Mesendoderm (in vitro differentiated cells): ENCODE measurements around the gene PSD2.

Experiments
- DNase-seq: peaks from one replicate; pipeline ENCODE4 v3.0.0; 2013
- H2AK5ac ChIP-seq: 2 replicates; pipeline ENCODE4 v1.6.1; 2013; ENCODE audit warnings: low read length, inconsistent platforms
- H2BK120ac ChIP-seq: 2 replicates; pipeline ENCODE4 v1.6.1; 2013; ENCODE audit warnings: low read depth, mild to moderate bottlenecking, low read length, moderate library complexity, mixed read lengths
- H2BK15ac ChIP-seq: replicated peaks from 2 replicates; pipeline ENCODE4 v1.6.1; 2013; ENCODE audit warnings: low read depth, mild to moderate bottlenecking, moderate library complexity
- H2BK5ac ChIP-seq: 2 replicates; pipeline ENCODE4 v1.6.1; 2013; ENCODE audit warnings: low read length, inconsistent platforms
- H3K18ac ChIP-seq: 2 replicates; pipeline ENCODE4 v1.6.1; 2013; ENCODE audit warnings: mild to moderate bottlenecking, low read length, mixed read lengths
- H3K23ac ChIP-seq: one replicate; pipeline ENCODE4 v1.6.1; 2013; ENCODE audit warnings: low read length
- H3K27ac ChIP-seq: 2 replicates; pipeline ENCODE4 v1.5.1; 2013; ENCODE audit warnings: low read depth, mild to moderate bottlenecking, inconsistent platforms, low read length, moderate library complexity
- H3K27me3 ChIP-seq: 2 replicates; pipeline ENCODE4 v1.6.1; 2013; ENCODE audit warnings: low read length, control low read depth, mild to moderate bottlenecking, inconsistent platforms; ENCODE audit not compliant: insufficient read depth, poor library complexity
- H3K36me3 ChIP-seq: 2 replicates; pipeline ENCODE4 v1.6.1; 2013; ENCODE audit warnings: low read length, inconsistent platforms; ENCODE audit not compliant: control insufficient read depth, insufficient read depth
- H3K4ac ChIP-seq: one replicate; pipeline ENCODE4 v1.6.1; 2013; ENCODE audit warnings: low read depth, mild to moderate bottlenecking, low read length, moderate library complexity
- H3K4me1 ChIP-seq: 2 replicates; pipeline ENCODE4 v1.6.1; 2013; ENCODE audit warnings: low read depth, low read length, inconsistent platforms; ENCODE audit not compliant: control insufficient read depth
- H3K4me2 ChIP-seq: 2 replicates; pipeline ENCODE4 v1.6.1; 2013; ENCODE audit warnings: low read length
- H3K4me3 ChIP-seq: 2 replicates; pipeline ENCODE4 v1.5.1; 2013; ENCODE audit warnings: mild to moderate bottlenecking, low read length
- H3K56ac ChIP-seq: one replicate; pipeline ENCODE4 v1.6.1; 2013; ENCODE audit warnings: low read length
- H3K79me1 ChIP-seq: 2 replicates; pipeline ENCODE4 v1.6.1; 2013; ENCODE audit warnings: low read length, inconsistent platforms
- H3K79me2 ChIP-seq: 2 replicates; pipeline ENCODE4 v1.6.1; 2013; ENCODE audit warnings: mild to moderate bottlenecking, low read length; ENCODE audit not compliant: control insufficient read depth, insufficient read depth
- H3K9ac ChIP-seq: 2 replicates; pipeline ENCODE4 v1.6.1; 2013; ENCODE audit warnings: low read length, inconsistent platforms
- H4K5ac ChIP-seq: one replicate; pipeline ENCODE4 v1.6.1; 2013; ENCODE audit warnings: low read length
- H4K8ac ChIP-seq: one replicate; pipeline ENCODE4 v1.6.1; 2013; ENCODE audit warnings: low read depth, mild to moderate bottlenecking, control low read depth, low read length, moderate library complexity
- WGBS: extraction: QIAGEN DNeasy Blood & Tissue Kit; methylation state at CpG from one replicate; pipeline ENCODE4 v1.1.7; 2013; ENCODE audit warnings: low lambda C conversion rate, missing lambda C conversion rate; ENCODE audit not compliant: insufficient coverage; ENCODE audit errors: extremely low coverage; 5-methylcytosine and 5-hydroxymethylcytosine counted together

The PSD2 gene

DNA sequence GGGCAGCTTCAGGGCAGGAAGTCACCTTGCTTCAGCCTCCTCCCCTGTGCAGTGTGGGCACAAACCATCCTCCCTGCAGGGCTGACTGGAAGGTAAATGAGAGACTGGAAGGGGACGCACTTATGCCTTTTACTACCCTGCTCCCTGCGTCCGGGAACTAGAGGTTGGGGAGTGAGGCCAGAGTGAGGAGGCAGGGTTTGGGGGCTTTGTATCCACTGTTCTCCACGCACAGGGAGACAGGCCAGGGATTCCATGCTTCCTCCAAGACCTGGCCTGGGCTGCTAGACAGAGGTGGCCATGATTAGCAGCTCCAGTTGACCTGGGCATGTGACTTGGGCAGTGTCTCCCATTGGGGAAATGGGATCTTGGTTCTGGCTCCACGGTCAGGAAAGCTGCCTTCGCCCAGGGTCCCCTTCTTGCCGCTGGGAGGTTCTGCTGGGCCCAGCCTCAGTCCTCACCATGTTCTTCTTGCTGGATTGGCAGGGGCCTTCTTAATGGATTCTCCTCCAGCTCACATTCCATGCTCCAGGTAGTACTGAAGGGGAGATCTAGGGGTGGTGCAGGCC, 37.0 kb upstream of the PSD2 start:
- H2AK5ac ChIP-seq = no peak overlapping the region
- no peak overlapping the region for H3K18ac ChIP-seq
- no peak overlapping the region for H3K9ac ChIP-seq
- H3K4me1 ChIP-seq = peaks cover 8% of the 10 kb centered on the region
- H2BK15ac ChIP-seq = no peak overlapping the region
- no peak overlapping the region for H2BK120ac ChIP-seq
- H3K27ac ChIP-seq = no peak overlapping the region
- DNase-seq = no peak
- H4K5ac ChIP-seq = no peak overlapping the region
- no peaks in the 10 kb centered on the region for H3K79me1 ChIP-seq
- no peaks in the 10 kb centered on the region for H3K79me2 ChIP-seq
- H3K36me3 ChIP-seq = no peaks in the 10 kb centered on the region
- H3K4me2 ChIP-seq = no peak overlapping the region
- no peak overlapping the region for H3K56ac ChIP-seq
- H3K4ac ChIP-seq = no peak overlapping the region
- no peak overlapping the region for H3K23ac ChIP-seq
- WGBS = no CpG with 5 or more reads among the region's 7 CpGs
- no peaks in the 10 kb centered on the region for H3K27me3 ChIP-seq
- H3K4me3 ChIP-seq = no peak overlapping the region
- no peak overlapping the region for H4K8ac ChIP-seq
- H2BK5ac ChIP-seq = no peak overlapping the region

DNA sequence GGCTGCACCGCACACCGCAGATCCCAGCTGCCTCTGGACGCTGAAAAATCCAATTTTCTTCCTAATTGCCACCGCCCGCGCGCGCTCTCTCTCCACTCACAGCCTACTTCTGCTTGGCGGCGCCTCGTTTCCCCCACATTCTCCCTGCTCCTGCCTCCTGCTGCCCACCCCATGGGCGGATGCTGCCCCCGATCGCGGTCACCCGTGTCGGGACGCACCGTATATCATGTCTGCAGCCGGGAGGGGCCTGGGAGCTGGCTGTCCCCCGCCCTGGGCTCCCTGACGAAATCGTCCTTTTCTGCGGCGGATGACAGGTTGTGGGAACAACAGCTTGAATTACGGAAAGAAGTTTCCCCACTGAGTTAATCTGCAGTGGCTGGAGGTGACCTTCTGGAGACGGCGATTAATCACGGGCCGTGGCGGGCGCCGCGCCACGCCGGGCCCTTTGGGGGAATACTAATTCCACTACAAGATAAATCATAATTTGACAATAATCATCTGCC, 36.3 kb upstream of the PSD2 start:
- H3K4ac ChIP-seq = no peak overlapping the region
- no peaks in the 10 kb centered on the region for H3K36me3 ChIP-seq
- no peak overlapping the region for H3K4me2 ChIP-seq
- H4K5ac ChIP-seq = no peak overlapping the region
- H3K18ac ChIP-seq = no peak overlapping the region
- no peak for DNase-seq
- no peak overlapping the region for H3K4me3 ChIP-seq
- no peak overlapping the region for H2BK5ac ChIP-seq
- no peak overlapping the region for H3K23ac ChIP-seq
- H3K4me1 ChIP-seq = peaks cover 8% of the 10 kb centered on the region
- no peak overlapping the region for H3K27ac ChIP-seq
- no peak overlapping the region for H2BK15ac ChIP-seq
- no peak overlapping the region for H4K8ac ChIP-seq
- H3K9ac ChIP-seq = no peak overlapping the region
- H2BK120ac ChIP-seq = no peak overlapping the region
- no peaks in the 10 kb centered on the region for H3K79me2 ChIP-seq
- WGBS = no CpG with 5 or more reads among the region's 36 CpGs
- no peak overlapping the region for H2AK5ac ChIP-seq
- H3K79me1 ChIP-seq = no peaks in the 10 kb centered on the region
- no peak overlapping the region for H3K56ac ChIP-seq
- no peaks in the 10 kb centered on the region for H3K27me3 ChIP-seq

DNA sequence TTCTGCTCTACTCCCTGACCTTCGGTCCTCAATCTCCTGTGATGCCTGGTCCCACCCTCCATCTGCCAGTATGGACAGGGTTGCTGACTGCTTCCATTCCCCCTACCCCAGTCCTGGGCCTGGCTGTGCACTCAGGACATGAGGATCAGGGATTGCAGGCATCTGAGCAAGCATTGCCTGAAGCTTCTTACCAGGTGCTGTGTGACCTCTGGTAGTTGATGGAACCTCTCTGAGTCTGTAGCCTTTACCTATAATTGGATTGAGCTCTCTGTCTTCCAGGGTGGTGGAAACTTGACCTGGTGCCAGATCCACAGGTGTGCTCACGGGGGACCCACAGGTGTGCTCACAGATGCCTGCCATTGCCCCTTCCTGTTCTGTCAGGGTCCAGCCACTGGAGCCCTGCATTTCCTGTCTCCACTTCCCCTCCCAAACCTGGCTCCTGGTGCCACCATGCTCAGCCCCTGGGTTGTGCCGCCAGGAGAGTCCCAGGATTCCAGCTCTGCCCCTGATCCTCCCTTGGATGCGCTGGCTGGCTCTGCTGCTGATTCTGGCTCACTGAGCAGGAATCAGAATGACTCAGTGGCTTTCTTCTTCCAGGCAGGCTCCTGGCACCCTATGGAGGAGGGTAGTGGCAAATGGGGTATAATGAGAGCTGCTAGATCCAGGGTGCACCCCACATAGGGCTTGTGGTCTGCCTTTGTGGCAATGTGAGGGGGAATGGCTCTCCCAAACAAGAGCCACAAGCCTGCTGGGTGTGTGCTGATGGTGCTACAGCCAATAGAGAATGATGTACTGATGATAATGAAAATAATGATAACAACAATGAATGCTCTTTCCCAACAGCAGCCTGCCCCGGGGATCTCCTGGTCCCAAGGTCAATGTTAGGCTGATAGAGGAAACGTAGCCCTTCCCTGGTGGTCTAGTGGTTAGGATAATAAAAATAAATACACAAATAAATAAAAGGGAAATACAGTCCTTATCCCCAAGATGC, 35.2 kb upstream of the PSD2 start:
- no peak overlapping the region for H3K4me2 ChIP-seq
- H3K4me1 ChIP-seq = peaks cover 13% of the 10 kb centered on the region
- no peak overlapping the region for H3K27ac ChIP-seq
- no peak overlapping the region for H3K4ac ChIP-seq
- no peak for DNase-seq
- H3K79me1 ChIP-seq = no peaks in the 10 kb centered on the region
- H3K9ac ChIP-seq = no peak overlapping the region
- H2AK5ac ChIP-seq = no peak overlapping the region
- WGBS = no CpG with 5 or more reads among the region's 6 CpGs
- no peak overlapping the region for H3K56ac ChIP-seq
- H3K27me3 ChIP-seq = no peaks in the 10 kb centered on the region
- H3K4me3 ChIP-seq = no peak overlapping the region
- no peak overlapping the region for H2BK120ac ChIP-seq
- no peak overlapping the region for H3K23ac ChIP-seq
- no peak overlapping the region for H3K18ac ChIP-seq
- H4K8ac ChIP-seq = no peak overlapping the region
- no peak overlapping the region for H2BK15ac ChIP-seq
- H2BK5ac ChIP-seq = no peak overlapping the region
- H4K5ac ChIP-seq = no peak overlapping the region
- H3K79me2 ChIP-seq = no peaks in the 10 kb centered on the region
- no peaks in the 10 kb centered on the region for H3K36me3 ChIP-seq

DNA sequence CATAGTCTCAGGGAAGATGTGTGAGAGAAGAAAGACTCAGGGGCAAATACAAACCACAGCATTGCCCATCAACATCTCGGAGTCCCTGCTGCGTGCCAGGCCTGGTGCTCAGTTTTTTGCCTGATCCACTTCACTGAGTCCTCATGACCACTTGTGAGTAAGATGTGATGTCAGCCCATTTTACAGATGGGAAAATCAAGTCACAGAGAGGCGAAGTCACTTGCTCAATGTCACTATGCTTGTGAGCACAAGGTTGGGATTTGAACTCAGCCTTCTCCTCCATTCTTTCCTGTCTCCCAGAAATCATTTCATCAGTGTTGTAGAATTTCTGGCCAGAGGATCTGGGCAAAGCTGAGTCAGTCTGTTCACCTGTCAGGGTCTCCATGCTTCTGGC, 34.6 kb upstream of the PSD2 start:
- no peak overlapping the region for H3K23ac ChIP-seq
- no peak overlapping the region for H2BK15ac ChIP-seq
- H3K4me3 ChIP-seq = no peak overlapping the region
- H2AK5ac ChIP-seq = no peak overlapping the region
- H3K79me1 ChIP-seq = no peaks in the 10 kb centered on the region
- no peaks in the 10 kb centered on the region for H3K27me3 ChIP-seq
- peaks cover 10% of the 10 kb centered on the region for H3K4me1 ChIP-seq
- no peak overlapping the region for H3K56ac ChIP-seq
- no peak overlapping the region for H2BK5ac ChIP-seq
- H3K18ac ChIP-seq = no peak overlapping the region
- no peak overlapping the region for H3K4me2 ChIP-seq
- no peak overlapping the region for H4K5ac ChIP-seq
- DNase-seq = no peak
- no peak overlapping the region for H3K4ac ChIP-seq
- no peak overlapping the region for H3K9ac ChIP-seq
- H3K36me3 ChIP-seq = no peaks in the 10 kb centered on the region
- no peak overlapping the region for H3K27ac ChIP-seq
- WGBS = no CpG with 5 or more reads among the region's 3 CpGs
- H3K79me2 ChIP-seq = no peaks in the 10 kb centered on the region
- H2BK120ac ChIP-seq = no peak overlapping the region
- H4K8ac ChIP-seq = no peak overlapping the region

DNA sequence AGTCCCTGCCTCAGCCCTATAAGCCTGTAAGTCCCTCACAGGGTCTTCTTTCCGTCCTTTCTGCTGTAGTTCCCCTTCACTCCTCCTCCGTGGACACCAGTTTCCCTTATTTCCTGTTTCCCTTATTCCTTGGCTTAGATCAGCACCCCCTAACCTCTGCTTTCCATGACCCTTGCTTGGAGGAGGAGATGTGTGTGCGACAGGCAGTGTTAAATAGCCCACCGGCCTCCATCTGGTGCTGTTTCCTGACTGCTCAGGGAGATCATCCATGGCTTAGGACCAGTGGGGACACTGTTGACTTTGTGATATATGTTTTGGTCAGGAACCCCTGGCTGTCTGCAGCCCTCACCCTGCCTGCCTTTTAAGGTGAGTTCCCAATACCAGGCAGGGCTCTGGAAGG, 34.1 kb upstream of the PSD2 start:
- Histone ChIP-seq H3K4ac (no peak overlapping the region), H3K4me2 (no peak overlapping the region)

More for the DNA sequence above, 34.1 kb upstream of the PSD2 start:
- no CpG with 5 or more reads among the region's 4 CpGs for WGBS
- Histone ChIP-seq H2AK5ac (no peak overlapping the region), H2BK15ac (no peak overlapping the region), H3K79me1 (no peaks in the 10 kb centered on the region), H2BK5ac (no peak overlapping the region), H3K4me1 (peaks cover 7% of the 10 kb centered on the region), H2BK120ac (no peak overlapping the region), H3K56ac (no peak overlapping the region), H3K23ac (no peak overlapping the region), H3K79me2 (no peaks in the 10 kb centered on the region), H3K18ac (no peak overlapping the region), H3K27me3 (no peaks in the 10 kb centered on the region), H4K8ac (no peak overlapping the region), H3K9ac (no peak overlapping the region), H3K4me3 (no peak overlapping the region), H4K5ac (no peak overlapping the region), H3K36me3 (no peaks in the 10 kb centered on the region), H3K27ac (no peak overlapping the region)
- no peak for DNase-seq
